Smooth muscle cell (in vitro differentiated cells): ENCODE measurements around the gene GANC. TPM values are rescaled to one million over a fixed set of nuclear protein-coding genes. Genes with fewer than 3 reads are reported as not detected.

ENCODE experiments used
- DNase-seq: peaks from one replicate; lab custom pipeline; 2025; ENCODE audit not compliant: unreplicated experiment; lab: John Stamatoyannopoulos, UW
- H2AFZ ChIP-seq: fragments of 200-600 bp; sonication (generic); 2 replicates; pipeline ENCODE4 v1.6.0; 2016; ENCODE audit warnings: antibody characterized with exemption, low read depth, mild to moderate bottlenecking
- H3F3A ChIP-seq: fragments of 200-600 bp; sonication (generic); 2 replicates; pipeline ENCODE4 v1.6.0; 2017; ENCODE audit warnings: antibody characterized with exemption, low read depth
- H3K27ac ChIP-seq: fragments of 200-600 bp; sonication (generic); 2 replicates; pipeline ENCODE4 v1.5.1; 2016; ENCODE audit warnings: low read depth, mild to moderate bottlenecking
- H3K27me3 ChIP-seq: fragments of 200-600 bp; sonication (generic); 2 replicates; pipeline ENCODE4 v1.6.1; 2016; ENCODE audit warnings: low read depth, mild to moderate bottlenecking
- H3K36me3 ChIP-seq: fragments of 200-600 bp; sonication (generic); 2 replicates; pipeline ENCODE4 v1.5.1; 2016; ENCODE audit warnings: low read depth
- H3K4me1 ChIP-seq: fragments of 200-600 bp; sonication (generic); 2 replicates; pipeline ENCODE4 v1.5.1; 2016; ENCODE audit warnings: low read depth
- H3K4me2 ChIP-seq: fragments of 200-600 bp; sonication (generic); 2 replicates; pipeline ENCODE4 v1.6.0; 2016; ENCODE audit warnings: mild to moderate bottlenecking
- H3K4me3 ChIP-seq: fragments of 200-600 bp; sonication (generic); 2 replicates; pipeline ENCODE4 v1.5.1; 2016; ENCODE audit warnings: mild to moderate bottlenecking
- H3K79me2 ChIP-seq: fragments of 200-600 bp; sonication (generic); 2 replicates; pipeline ENCODE4 v1.6.0; 2016; ENCODE audit warnings: low read depth, mild to moderate bottlenecking
- H3K9ac ChIP-seq: fragments of 200-600 bp; sonication (generic); 2 replicates; pipeline ENCODE4 v1.6.0; 2016; ENCODE audit warnings: low read depth
- H3K9me3 ChIP-seq: fragments of 200-600 bp; sonication (generic); replicated peaks from 2 replicates; pipeline ENCODE4 v1.5.1; 2016; ENCODE audit warnings: low read depth
- H4K20me1 ChIP-seq: fragments of 200-600 bp; sonication (generic); 2 replicates; pipeline ENCODE4 v1.6.0; 2016; ENCODE audit warnings: low read depth
- WGBS: methylation state at CpG from one replicate; pipeline ENCODE4 v1.1.7; 2016; ENCODE audit warnings: low lambda C conversion rate; 5-methylcytosine and 5-hydroxymethylcytosine counted together
- polyA plus RNA-seq: library from polyadenylated mRNA; unstranded; fragments of >200 nt; fragmentation: Nextera tagmentation; extraction: Ambion mirVana; gene quantifications from 2 replicates; pipeline ENCODE4 v1.2.1, GENCODE V29; 2016
- total RNA-seq: library from RNA; depleted of rRNA; stranded (reverse); fragments of >200 nt; gene quantifications from 2 replicates; pipeline ENCODE4 v1.2.3, GENCODE V29; 2014
- TF ChIP-seq, protein P1 (sequence below): fragments of 200-600 bp; sonication (generic); IDR thresholded peaks from 2 replicates; pipeline ENCODE4 v1.5.1; 2017; ENCODE audit warnings: borderline replicate concordance, mild to moderate bottlenecking, antibody characterized with exemption; ENCODE audit not compliant: insufficient read depth, poor library complexity, severe bottlenecking

The GANC gene
- total and polyA plus RNA-seq, 2 experiments from 2014 or later: 12.6 to 13.1 TPM

DNA sequence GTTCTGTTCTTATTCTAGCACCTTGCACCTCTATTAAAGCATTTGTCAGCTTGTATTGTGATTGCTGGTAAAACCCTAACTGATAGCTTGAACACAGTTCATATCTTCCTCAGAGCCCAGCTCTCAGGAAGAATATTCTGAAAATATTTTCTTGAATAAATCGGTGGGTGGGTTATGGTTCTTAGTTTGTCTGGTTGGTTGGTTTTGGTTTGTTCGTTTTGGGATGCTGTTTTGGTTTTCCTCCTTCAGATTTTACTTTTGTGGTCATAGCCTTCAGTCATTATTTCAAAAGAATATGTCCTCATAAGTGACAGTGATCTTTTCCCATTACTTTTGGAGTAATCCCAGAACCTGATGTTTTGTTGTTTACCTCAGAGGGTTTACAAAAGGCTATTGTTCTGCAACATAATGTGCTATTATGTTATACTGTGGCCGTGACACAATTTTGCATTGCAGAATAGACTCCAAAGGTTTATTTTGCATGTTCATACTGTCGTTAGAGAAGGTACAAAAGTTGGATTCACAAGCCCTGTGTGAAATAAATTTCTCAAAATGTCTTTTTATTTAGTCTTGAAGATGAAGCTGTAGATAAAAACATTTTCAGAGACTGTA, 2.9 kb downstream of the GANC start:
- H3K4me1 ChIP-seq: peaks cover 28% of the 10 kb centered on the region
- peak overlapping the region; percentile 85 for H3K4me3 ChIP-seq
- no peaks in the 10 kb centered on the region for H3K36me3 ChIP-seq
- H3F3A ChIP-seq: peaks cover 29% of the 10 kb centered on the region
- no peaks in the 10 kb centered on the region for H3K27me3 ChIP-seq
- TF ChIP-seq, protein P1, sequence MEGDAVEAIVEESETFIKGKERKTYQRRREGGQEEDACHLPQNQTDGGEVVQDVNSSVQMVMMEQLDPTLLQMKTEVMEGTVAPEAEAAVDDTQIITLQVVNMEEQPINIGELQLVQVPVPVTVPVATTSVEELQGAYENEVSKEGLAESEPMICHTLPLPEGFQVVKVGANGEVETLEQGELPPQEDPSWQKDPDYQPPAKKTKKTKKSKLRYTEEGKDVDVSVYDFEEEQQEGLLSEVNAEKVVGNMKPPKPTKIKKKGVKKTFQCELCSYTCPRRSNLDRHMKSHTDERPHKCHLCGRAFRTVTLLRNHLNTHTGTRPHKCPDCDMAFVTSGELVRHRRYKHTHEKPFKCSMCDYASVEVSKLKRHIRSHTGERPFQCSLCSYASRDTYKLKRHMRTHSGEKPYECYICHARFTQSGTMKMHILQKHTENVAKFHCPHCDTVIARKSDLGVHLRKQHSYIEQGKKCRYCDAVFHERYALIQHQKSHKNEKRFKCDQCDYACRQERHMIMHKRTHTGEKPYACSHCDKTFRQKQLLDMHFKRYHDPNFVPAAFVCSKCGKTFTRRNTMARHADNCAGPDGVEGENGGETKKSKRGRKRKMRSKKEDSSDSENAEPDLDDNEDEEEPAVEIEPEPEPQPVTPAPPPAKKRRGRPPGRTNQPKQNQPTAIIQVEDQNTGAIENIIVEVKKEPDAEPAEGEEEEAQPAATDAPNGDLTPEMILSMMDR: no peak
- peak overlapping the region; percentile 90 for H3K9ac ChIP-seq
- H2AFZ ChIP-seq: peak overlapping the region; percentile 67
- H3K4me2 ChIP-seq: peak overlapping the region; percentile 98
- peaks cover 30% of the 10 kb centered on the region for H3K79me2 ChIP-seq
- DNase-seq: no peak
- 70% methylated on average over 4 of the region's 4 CpGs for WGBS
- peak overlapping the region; percentile 96 for H3K27ac ChIP-seq
- no peaks in the 10 kb centered on the region for H3K9me3 ChIP-seq
- H4K20me1 ChIP-seq: peaks cover 7% of the 10 kb centered on the region

DNA sequence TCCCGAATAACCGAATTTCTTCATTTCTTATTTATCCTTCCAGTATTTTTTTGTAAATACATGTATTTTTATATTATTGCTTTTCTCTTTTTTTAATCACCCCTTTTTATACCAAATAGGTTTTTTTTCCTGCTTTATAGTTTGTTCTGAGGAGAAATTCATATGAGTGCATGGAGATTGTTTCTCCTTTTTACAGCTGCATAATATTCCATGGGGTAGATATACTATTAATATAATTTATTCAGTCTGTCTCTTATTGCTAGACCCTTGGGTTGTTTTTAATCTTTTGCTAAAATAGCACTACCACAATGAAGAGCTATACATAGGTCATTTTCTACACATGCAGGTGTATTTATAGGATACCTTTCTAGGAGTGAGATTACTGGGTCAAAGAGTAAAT, 3.8 kb downstream of the GANC start:
- H3F3A ChIP-seq: peaks cover 25% of the 10 kb centered on the region
- TF ChIP-seq, protein P1: no peak
- no peaks in the 10 kb centered on the region for H3K9me3 ChIP-seq
- no peaks in the 10 kb centered on the region for H3K36me3 ChIP-seq
- no peak overlapping the region for H3K4me2 ChIP-seq
- H3K27ac ChIP-seq: no peak overlapping the region
- DNase-seq: no peak
- H3K79me2 ChIP-seq: peaks cover 21% of the 10 kb centered on the region
- no peaks in the 10 kb centered on the region for H3K27me3 ChIP-seq
- H3K4me1 ChIP-seq: peaks cover 20% of the 10 kb centered on the region
- 94% methylated on average over 2 of the region's 2 CpGs for WGBS
- no peak overlapping the region for H3K4me3 ChIP-seq
- no peak overlapping the region for H3K9ac ChIP-seq
- H4K20me1 ChIP-seq: no peaks in the 10 kb centered on the region
- H2AFZ ChIP-seq: no peak overlapping the region

DNA sequence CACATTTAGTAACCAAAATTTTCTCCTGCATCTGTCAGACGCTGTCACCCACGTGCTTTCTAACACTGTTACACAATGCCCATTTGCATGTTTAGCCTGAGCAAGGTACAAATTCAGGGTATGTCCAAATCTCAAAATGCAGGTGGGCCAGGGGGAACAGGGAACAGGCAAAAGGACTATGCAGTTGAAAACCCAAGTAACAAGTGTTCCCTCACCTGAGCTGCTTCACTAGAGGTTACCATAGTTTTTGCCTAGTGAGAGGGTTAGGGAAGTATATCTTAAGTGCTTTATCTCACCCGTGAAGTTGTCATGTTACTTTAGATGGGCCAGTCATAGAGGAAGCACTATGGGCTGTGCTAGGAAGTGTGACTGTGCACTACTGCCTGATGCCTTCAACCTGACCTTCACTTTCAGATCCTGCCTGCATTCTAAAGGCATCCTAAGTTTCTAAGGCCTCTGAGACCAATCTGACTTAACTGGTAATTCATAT, 6.3 kb downstream of the GANC start:
- peaks cover 14% of the 10 kb centered on the region for H3K4me1 ChIP-seq
- WGBS: 79% methylated on average over 3 of the region's 3 CpGs
- no peaks in the 10 kb centered on the region for H4K20me1 ChIP-seq

More for the DNA sequence above, 6.3 kb downstream of the GANC start:
- Histone ChIP-seq H3K27me3 (no peaks in the 10 kb centered on the region), H3K9ac (no peak overlapping the region), H2AFZ (no peak overlapping the region), H3K4me3 (no peak overlapping the region), H3F3A (peaks cover 9% of the 10 kb centered on the region), H3K79me2 (peaks cover 13% of the 10 kb centered on the region), H3K27ac (no peak overlapping the region), H3K9me3 (no peaks in the 10 kb centered on the region), H3K36me3 (no peaks in the 10 kb centered on the region), H3K4me2 (no peak overlapping the region)
- TF ChIP-seq, protein P1: no peak
- no peak for DNase-seq
